ENCODE measurements around the gene APMAP. TPM values are rescaled to one million over a fixed set of nuclear protein-coding genes. Genes with fewer than 3 reads are reported as not detected.

APMAP gene
- total RNA-seq, 1 experiment from 2014 or later, result 75.3 TPM

GRCh38 chr20:24917056-24917455 lies 75.5 kb downstream of the APMAP start:
- no peak for TF ChIP-seq CTCF (IDR thresholded peaks at IDR 0.05; ENCODE audit: unreplicated experiment)
- DNase-seq (ENCODE audit: unreplicated experiment), result no peak
- no peaks in the 10 kb centered on the region for H3K9me3 Mint-ChIP-seq (ENCODE audit: unreplicated experiment)
- H3K36me3 Mint-ChIP-seq (ENCODE audit: insufficient read depth, unreplicated experiment), result no peaks in the 10 kb centered on the region
- intact Hi-C loops (cut with micrococcal nuclease), result loop anchor here (5.0 kb wide), 1 partner anchor 920 kb away; no protein-coding TSS in a partner anchor
- CTCF ChIA-PET, result interaction anchor here (0.5 to 7.8 kb wide), 7 partner anchors 11 to 1475 kb away, joined by 3 to 61 read pairs (median 3); no protein-coding TSS in a partner anchor
- H3K27ac Mint-ChIP-seq (ENCODE audit: low read depth, unreplicated experiment), result no peak overlapping the region
- H3K4me1 Mint-ChIP-seq (ENCODE audit: insufficient read depth, unreplicated experiment), result no peaks in the 10 kb centered on the region
- no TSS peak for BruUV-seq (replicated peaks)
- H3K4me3 Mint-ChIP-seq (ENCODE audit: unreplicated experiment), result no peak overlapping the region
- no peaks in the 10 kb centered on the region for H3K27me3 Mint-ChIP-seq (ENCODE audit: insufficient read depth, unreplicated experiment)
- POLR2A ChIA-PET, result no interaction called here

GRCh38 chr20:24916412-24916811 lies 76.1 kb downstream of the APMAP start:
- Mint-ChIP-seq H3K4me1 (ENCODE audit: insufficient read depth, unreplicated experiment) (no peaks in the 10 kb centered on the region), H3K27me3 (ENCODE audit: insufficient read depth, unreplicated experiment) (peaks cover 6% of the 10 kb centered on the region), H3K9me3 (ENCODE audit: unreplicated experiment) (no peaks in the 10 kb centered on the region), H3K4me3 (ENCODE audit: unreplicated experiment) (no peak overlapping the region), H3K36me3 (ENCODE audit: insufficient read depth, unreplicated experiment) (no peaks in the 10 kb centered on the region), H3K27ac (ENCODE audit: low read depth, unreplicated experiment) (no peak overlapping the region)
- intact Hi-C loops (cut with micrococcal nuclease), result loop anchor here (5.0 kb wide), 1 partner anchor 919 kb away; no protein-coding TSS in a partner anchor
- no peak for DNase-seq (ENCODE audit: unreplicated experiment)
- ChIA-PET POLR2A (no interaction called here), CTCF (interaction anchor here (0.5 to 7.8 kb wide), 8 partner anchors 15 to 1475 kb away, joined by 3 to 61 read pairs (median 4); no protein-coding TSS in a partner anchor)
- BruUV-seq (replicated peaks), result no TSS peak
- no peak for TF ChIP-seq CTCF (IDR thresholded peaks at IDR 0.05; ENCODE audit: unreplicated experiment)

DNA sequence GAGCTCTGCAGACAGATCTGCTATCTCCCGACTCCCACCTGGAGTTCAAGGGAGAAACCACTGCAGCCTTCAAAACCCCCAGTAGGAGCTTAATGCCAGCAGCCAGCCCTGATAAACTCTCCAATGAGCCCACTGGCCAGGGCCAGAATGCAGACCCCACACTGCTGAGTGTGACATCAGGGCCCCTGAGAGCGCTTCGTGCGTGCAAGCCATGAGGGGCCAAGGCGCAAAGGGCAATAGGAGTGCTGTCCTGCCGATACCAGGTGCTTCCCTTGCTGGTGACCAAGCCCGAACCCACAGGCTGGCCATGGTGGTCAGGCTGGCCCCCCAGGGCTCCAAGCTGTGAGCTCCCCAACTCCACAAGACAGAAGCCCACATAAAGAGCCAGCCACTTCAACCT lies 76.7 kb downstream of the APMAP start:
- CTCF ChIA-PET, result interaction anchor here (0.6 to 7.8 kb wide), 6 partner anchors 10 to 1313 kb away, joined by 3 to 61 read pairs (median 4); no protein-coding TSS in a partner anchor
- TF ChIP-seq CTCF (IDR thresholded peaks at IDR 0.05; ENCODE audit: unreplicated experiment), result no peak
- no peaks in the 10 kb centered on the region for H3K4me1 Mint-ChIP-seq (ENCODE audit: insufficient read depth, unreplicated experiment)
- BruUV-seq (replicated peaks), result no TSS peak
- no peak overlapping the region for H3K4me3 Mint-ChIP-seq (ENCODE audit: unreplicated experiment)
- no peaks in the 10 kb centered on the region for H3K36me3 Mint-ChIP-seq (ENCODE audit: insufficient read depth, unreplicated experiment)
- no peaks in the 10 kb centered on the region for H3K9me3 Mint-ChIP-seq (ENCODE audit: unreplicated experiment)
- intact Hi-C loops (cut with micrococcal nuclease), result loop anchor here (5.0 kb wide), 1 partner anchor 919 kb away; no protein-coding TSS in a partner anchor
- POLR2A ChIA-PET, result no interaction called here
- H3K27ac Mint-ChIP-seq (ENCODE audit: low read depth, unreplicated experiment), result no peak overlapping the region
- H3K27me3 Mint-ChIP-seq (ENCODE audit: insufficient read depth, unreplicated experiment), result peaks cover 10% of the 10 kb centered on the region
- DNase-seq (ENCODE audit: unreplicated experiment), result no peak

DNA sequence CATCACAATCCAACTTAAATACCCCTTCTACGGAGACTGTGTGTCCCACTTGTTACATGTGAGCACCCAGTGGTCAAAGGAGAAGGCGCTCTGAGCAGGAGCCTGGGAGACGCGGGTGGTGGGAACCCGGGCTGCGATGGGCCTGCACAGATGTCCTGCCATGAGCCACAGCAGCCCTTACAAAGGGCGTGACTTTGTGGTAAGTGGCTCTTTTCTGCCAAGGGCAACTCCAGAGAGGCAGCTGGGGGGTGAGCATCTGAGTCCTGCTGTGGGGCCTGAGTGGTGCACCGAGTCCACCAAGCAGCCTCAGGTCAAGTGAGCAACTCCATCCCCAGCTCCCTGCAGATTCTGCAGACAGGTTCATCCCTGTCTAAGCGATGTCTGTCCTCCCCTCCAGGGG lies 77.1 kb downstream of the APMAP start:
- Mint-ChIP-seq H3K4me1 (ENCODE audit: insufficient read depth, unreplicated experiment) (no peaks in the 10 kb centered on the region), H3K36me3 (ENCODE audit: insufficient read depth, unreplicated experiment) (no peaks in the 10 kb centered on the region), H3K4me3 (ENCODE audit: unreplicated experiment) (no peak overlapping the region), H3K9me3 (ENCODE audit: unreplicated experiment) (no peaks in the 10 kb centered on the region), H3K27me3 (ENCODE audit: insufficient read depth, unreplicated experiment) (peaks cover 10% of the 10 kb centered on the region), H3K27ac (ENCODE audit: low read depth, unreplicated experiment) (no peak overlapping the region)
- TF ChIP-seq CTCF (IDR thresholded peaks at IDR 0.05; ENCODE audit: unreplicated experiment), result no peak
- intact Hi-C loops (cut with micrococcal nuclease), result loop anchor here (5.0 kb wide), 1 partner anchor 918 kb away; no protein-coding TSS in a partner anchor
- no TSS peak for BruUV-seq (replicated peaks)
- ChIA-PET CTCF (interaction anchor here (0.7 to 7.8 kb wide), 3 partner anchors 10 to 1314 kb away, joined by 3 to 61 read pairs (median 5); no protein-coding TSS in a partner anchor), POLR2A (no interaction called here)
- no peak for DNase-seq (ENCODE audit: unreplicated experiment)

All from MCF 10A (cell line).